ENCODE measurements around the gene SFTA2. TPM values are rescaled to one million over a fixed set of nuclear protein-coding genes. Genes with fewer than 3 reads are reported as not detected.

The SFTA2 gene
- total RNA-seq, 3 donors from 2014 or later (not counting 1 experiment from before 2014, with no cell fraction given): not detected

- H3K4me1 Mint-ChIP-seq: peaks cover 16 to 20% of the 10 kb centered on the region in 2 donors
- no peaks in the 10 kb centered on the region for H3K9me3 Mint-ChIP-seq
- intact Hi-C loops (cut with micrococcal nuclease): no loop called here
- no peak overlapping the region for H3K27ac ChIP-seq (ENCODE audit: low read length)
- DNase-seq (no peak), ATAC-seq (no peak)
- H3K36me3 ChIP-seq (ENCODE audit: control insufficient read depth, insufficient read depth, low read length): no peaks in the 10 kb centered on the region
- 93% methylated on average over 18 of the region's 18 CpGs for WGBS (ENCODE audit: insufficient coverage)
- no peaks in the 10 kb centered on the region for H3K36me3 Mint-ChIP-seq
- H3K4me1 ChIP-seq (ENCODE audit: control insufficient read depth, insufficient read depth, low read length): peaks cover 9% of the 10 kb centered on the region
- H3K4me3 Mint-ChIP-seq: no peak overlapping the region
- peaks cover 6% of the 10 kb centered on the region for H3K27me3 ChIP-seq (ENCODE audit: control insufficient read depth, insufficient read depth, low read length)
- no peak overlapping the region for H3K27ac Mint-ChIP-seq
- no peaks in the 10 kb centered on the region for H3K9me3 ChIP-seq (ENCODE audit: control insufficient read depth, insufficient read depth, low read length)
- H3K4me3 ChIP-seq (ENCODE audit: low read length): no peak overlapping the region
- no peak for TF ChIP-seq CTCF (IDR thresholded peaks at IDR 0.05)
- peaks cover 7 to 25% of the 10 kb centered on the region in 2 donors for H3K27me3 Mint-ChIP-seq (ENCODE audit: low read depth in 2 of 2)
Measured at GRCh38 chr6:30888816-30889495, 43.0 kb downstream of the SFTA2 start.

- no peak for TF ChIP-seq CTCF (IDR thresholded peaks at IDR 0.05)
- H3K4me3 ChIP-seq (ENCODE audit: low read length): no peak overlapping the region
- H3K36me3 Mint-ChIP-seq: no peaks in the 10 kb centered on the region
- ATAC-seq (no peak), DNase-seq (no peak)
- H3K27ac Mint-ChIP-seq: no peak overlapping the region
- H3K27me3 ChIP-seq (ENCODE audit: control insufficient read depth, insufficient read depth, low read length): peaks cover 6% of the 10 kb centered on the region
- no peaks in the 10 kb centered on the region for H3K9me3 Mint-ChIP-seq
- peaks cover 16% of the 10 kb centered on the region for H3K4me1 ChIP-seq (ENCODE audit: control insufficient read depth, insufficient read depth, low read length)
- intact Hi-C loops (cut with micrococcal nuclease): no loop called here
- H3K27me3 Mint-ChIP-seq (ENCODE audit: low read depth in 2 of 2): peaks cover 7 to 31% of the 10 kb centered on the region in 2 donors
- H3K36me3 ChIP-seq (ENCODE audit: control insufficient read depth, insufficient read depth, low read length): no peaks in the 10 kb centered on the region
- H3K27ac ChIP-seq (ENCODE audit: low read length): no peak overlapping the region
- H3K4me3 Mint-ChIP-seq: no peak overlapping the region
- H3K4me1 Mint-ChIP-seq: peaks cover 16 to 27% of the 10 kb centered on the region in 2 donors
- H3K9me3 ChIP-seq (ENCODE audit: control insufficient read depth, insufficient read depth, low read length): no peaks in the 10 kb centered on the region
- WGBS (ENCODE audit: insufficient coverage): 89% methylated on average over 4 of the region's 6 CpGs
Measured at GRCh38 chr6:30887901-30888815, 43.8 kb downstream of the SFTA2 start.

- Mint-ChIP-seq H3K4me3 (peak overlapping the region; percentile 49), H3K27ac (no peak overlapping the region)
Measured at GRCh38 chr6:30886897-30887255, 45.1 kb downstream of the SFTA2 start.

More at GRCh38 chr6:30886897-30887255, 45.1 kb downstream of the SFTA2 start:
- Histone ChIP-seq H3K4me3 (ENCODE audit: low read length) (no peak overlapping the region), H3K9me3 (ENCODE audit: control insufficient read depth, insufficient read depth, low read length) (no peaks in the 10 kb centered on the region), H3K27me3 (ENCODE audit: control insufficient read depth, insufficient read depth, low read length) (peaks cover 6% of the 10 kb centered on the region), H3K4me1 (ENCODE audit: control insufficient read depth, insufficient read depth, low read length) (peaks cover 16% of the 10 kb centered on the region), H3K27ac (ENCODE audit: low read length) (no peak overlapping the region), H3K36me3 (ENCODE audit: control insufficient read depth, insufficient read depth, low read length) (no peaks in the 10 kb centered on the region)
- Mint-ChIP-seq H3K36me3 (no peaks in the 10 kb centered on the region), H3K9me3 (no peaks in the 10 kb centered on the region), H3K27me3 (ENCODE audit: low read depth in 2 of 2) (peaks cover 7 to 28% of the 10 kb centered on the region in 2 donors), H3K4me1 (peaks cover 16 to 31% of the 10 kb centered on the region in 2 donors)
- no peak for TF ChIP-seq CTCF (IDR thresholded peaks at IDR 0.05)
- DNase-seq (no peak), ATAC-seq (no peak)
- intact Hi-C loops (cut with micrococcal nuclease): no loop called here
